NCI-H524 treated with DMSO at 0.1 percent for 48 hours (cell line): ENCODE results near the gene ZNRF4.

Source experiments
- DNase-seq: peaks from one replicate; lab custom pipeline; 2025; lab: John Stamatoyannopoulos, UW

The ZNRF4 gene

DNA sequence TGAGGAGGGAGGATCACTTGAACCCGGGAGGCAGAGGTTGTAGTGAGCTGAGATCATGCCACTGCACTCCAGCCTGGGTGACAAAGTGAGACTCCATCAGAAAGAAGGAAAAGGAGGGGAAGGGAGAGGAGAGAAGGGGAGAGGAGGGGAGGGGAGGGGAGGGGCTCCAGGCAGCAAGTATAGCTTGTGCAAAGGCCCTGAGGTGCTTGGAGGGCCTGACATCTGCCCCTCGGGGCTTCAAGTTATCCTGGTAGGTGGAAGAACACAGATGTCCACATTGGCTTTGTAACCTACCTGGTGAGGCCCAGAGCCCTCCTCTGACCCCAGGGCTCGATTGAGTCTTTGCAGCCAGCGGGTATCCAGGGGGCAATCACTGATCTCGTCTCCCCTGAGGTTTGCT, 11.5 kb upstream of the ZNRF4 start:
- DNase-seq: no peak

DNA sequence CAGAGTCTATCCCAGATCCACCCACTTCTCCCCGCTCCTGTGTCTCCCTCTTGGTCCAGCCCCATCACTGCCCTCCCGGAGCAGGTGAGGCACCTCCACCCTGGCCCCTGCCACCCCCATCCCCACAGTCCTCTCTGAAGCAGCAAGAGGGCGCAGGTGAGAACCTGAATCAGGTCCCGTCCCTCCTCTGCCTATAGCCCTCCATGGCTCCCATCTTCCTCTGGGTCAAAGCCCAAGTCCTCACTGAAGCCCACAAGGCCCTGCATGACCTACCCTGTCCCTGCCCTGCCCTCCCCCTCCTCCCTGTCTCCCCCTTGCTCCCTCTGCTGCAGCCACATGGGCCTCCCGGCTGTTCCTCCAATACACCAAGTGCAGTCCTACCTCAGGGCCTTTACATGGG, 10.8 kb upstream of the ZNRF4 start:
- DNase-seq: no peak

DNA sequence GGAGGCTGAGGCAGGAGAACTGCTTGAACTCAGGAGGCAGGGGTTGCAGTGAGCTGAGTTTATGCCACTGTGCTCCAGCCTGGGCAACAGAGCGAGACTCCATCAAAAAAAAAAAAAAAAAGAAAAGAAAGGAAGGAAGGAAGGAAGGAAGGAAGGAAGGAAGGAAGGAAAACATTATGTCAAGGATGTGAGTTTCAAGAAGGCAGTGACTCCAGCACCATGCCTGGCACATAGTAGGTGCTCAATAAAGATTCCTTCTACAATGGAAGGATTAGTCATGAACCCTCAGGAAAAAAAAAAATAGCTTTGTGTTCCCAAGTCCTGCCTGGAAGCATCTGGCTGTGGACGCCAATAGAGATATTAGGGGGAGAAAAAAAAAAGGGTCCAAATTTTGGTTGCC, 10.1 kb upstream of the ZNRF4 start:
- DNase-seq: no peak

DNA sequence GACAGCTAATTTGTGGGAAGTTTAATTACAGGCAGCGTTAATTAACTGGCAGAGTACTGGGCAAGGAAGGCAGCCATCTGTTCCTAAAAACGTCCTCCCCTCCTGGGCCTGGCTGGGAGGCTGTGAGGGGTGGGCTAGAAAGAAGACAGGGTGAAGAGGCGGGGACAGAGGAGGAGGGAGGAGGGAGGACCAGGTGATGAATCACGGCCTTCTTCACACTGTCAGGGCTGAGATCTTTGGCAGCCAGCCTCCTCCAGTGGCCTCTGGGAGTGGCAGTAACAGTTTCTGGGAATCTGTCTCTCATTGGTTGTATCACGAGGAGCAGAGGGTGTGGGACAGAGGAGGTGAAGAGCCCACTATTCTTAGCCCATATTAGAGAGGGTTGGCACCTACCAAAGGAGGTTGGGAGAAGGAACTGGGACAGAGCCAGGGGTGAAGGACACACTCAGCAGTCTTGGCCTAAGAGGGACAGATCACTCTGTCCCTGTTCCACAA, 9.6 kb upstream of the ZNRF4 start:
- no peak for DNase-seq

DNA sequence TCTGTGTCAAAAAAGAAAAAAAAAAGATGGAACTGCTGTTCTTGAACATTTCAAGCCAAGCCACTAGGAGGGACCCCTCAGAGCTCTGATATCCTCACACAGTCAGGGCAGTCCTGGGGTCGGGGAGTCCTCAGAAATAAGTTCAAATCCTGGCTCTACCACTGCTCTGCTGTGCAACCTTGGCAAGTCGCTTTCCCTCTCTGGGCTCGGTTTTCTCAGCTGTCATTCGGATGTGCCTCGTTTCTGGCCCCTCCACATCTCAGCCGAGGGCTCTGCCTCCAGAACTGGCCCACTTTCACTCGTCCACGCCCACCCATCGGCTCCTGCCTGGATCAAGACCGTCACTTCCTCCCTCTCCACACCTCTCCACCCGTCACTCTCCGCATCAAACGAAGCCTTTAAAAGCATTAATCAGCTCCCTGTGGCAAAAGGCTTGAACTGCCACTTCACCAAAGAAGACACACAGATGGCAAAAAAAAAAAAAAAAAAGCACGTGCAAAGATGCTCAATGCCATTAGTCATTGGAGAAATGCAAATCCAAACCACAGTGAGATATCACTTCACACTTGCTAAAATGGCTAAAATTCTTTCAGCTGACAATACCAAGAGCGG, 7.4 kb upstream of the ZNRF4 start:
- peak; percentile 39 for DNase-seq

DNA sequence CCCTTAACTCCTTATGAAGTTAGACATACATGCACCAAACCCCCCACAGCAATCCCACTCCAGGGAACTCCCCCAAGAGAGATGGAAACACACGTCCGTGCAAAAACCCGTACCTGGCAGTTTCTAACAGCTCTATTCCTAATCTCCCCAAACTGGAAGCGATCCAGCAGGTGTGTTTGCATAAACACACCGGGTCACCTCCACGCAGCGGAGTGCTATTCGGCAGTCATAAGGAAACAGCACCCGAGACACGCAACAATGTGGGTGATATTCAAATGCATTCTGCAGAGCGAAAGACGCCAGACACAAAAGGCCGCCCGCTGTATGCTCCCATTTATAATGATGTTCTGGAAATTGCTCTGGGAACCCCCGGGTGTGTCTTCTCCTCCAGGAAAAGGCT, 6.8 kb upstream of the ZNRF4 start:
- DNase-seq: no peak

DNA sequence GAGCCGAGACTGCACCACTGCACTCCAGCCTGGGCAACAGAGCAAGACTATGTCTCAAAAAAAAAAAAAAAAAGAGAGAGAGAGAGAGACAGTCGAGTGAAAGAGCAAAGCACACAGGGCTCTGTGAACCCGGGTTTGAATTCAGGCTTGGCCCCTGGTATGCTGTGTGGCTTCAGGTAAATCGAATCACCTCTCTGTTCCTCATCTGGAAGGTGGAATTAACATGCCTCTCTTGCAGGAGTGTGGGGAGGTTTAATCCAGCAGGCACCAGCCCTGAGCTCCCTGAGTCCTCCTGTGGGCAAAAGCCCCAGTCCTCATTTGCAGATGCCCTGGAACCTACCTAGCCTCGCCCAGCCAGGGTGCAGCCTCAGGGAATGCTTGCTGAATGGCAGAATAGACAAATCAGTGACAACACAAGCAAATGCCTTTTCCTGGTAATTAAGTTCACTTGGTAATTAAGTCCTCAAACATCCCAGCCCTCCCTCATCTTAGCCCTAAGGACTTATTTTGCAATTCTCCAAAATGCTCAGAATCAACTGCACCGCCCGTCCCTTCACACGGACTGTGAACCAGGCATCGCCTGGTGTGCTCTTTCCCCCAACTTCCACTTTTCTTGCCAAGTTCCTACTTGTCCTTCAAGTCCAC, 4.6 kb upstream of the ZNRF4 start:
- DNase-seq: no peak

DNA sequence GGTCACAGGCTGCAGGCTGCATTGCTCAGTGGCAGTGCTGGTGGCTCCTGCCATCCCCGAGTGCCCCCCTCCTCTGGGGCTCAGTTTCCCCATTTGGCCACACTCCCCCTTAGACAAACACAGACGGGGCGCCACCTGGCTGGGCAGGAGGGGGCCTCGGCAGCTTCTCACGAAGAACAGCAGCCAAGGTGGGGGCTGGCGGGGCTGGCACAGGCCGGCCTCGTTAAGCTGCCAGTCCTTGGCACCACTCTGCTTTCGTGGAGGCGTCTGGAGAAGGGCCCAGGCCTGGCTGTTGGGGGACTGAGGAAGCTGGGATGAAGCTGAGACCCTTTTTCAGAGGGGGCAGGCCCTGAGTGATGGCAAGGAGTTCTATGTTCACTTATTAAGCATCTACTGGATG, 3.7 kb upstream of the ZNRF4 start:
- no peak for DNase-seq

DNA sequence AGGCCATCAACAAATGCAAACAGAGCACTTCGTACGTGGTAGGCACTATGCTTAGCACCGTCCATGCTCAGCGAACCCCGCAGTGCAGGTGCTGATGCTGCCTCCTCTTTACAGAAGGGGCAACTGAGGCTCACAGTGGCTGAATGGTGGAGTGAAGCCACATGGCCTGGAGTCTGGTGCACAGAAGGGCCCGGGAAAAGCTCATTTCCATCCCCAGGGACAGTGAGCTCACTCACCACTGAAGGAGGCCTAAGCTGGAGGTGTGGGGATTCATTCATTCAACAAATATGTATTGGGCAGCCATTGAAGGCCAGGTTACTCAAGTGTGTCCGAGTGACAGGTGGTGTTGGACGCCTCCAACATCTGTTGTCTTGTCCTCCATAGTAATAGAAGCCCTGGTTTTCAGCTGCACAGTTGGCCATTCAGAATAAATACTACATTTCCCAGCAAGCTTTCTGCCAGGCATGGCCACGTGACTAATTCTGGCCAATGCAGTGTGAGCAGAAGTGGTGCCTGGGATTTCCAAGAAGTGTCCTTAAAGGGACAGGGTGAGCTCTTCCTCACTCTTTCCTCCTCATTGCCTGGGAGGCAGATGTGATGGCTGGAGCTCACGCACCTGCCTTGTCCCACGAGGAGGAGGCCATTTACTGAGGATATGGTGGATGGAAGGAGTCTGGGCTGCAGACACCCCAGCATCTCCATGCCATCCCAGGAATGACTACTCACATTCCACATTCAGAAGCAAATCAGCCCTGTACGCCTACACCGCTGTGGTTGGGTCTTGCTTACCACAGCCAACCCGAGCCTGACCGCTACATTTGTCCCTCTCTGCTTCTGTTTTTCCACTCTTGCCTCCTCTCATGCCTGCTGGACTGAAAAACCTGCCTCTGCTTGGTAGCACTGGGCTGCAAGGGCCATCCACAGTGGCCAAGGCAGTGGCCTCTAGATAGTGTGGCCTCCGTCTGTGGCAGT, 2.3 kb upstream of the ZNRF4 start:
- peak; percentile 98 for DNase-seq

DNA sequence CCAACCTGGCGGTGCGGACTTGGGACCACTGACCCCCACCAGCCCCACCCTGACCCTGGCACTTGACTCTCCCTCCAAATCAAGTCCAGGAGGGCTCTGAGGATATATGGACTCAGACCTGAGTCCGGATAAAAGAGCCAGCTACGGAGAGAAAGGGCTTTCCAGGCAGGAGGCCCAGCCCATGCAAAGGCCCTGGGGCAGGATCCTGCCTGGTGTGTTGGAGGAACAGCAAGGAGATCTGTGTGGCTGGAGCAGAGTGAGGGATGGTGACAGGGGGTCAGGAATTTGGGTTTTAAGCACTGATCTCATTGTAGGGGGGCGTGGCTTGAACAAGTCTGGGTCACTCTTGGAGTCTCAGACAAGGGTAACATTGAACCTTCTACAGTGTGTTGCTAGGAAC, 474 bp upstream of the ZNRF4 start:
- no peak for DNase-seq

DNA sequence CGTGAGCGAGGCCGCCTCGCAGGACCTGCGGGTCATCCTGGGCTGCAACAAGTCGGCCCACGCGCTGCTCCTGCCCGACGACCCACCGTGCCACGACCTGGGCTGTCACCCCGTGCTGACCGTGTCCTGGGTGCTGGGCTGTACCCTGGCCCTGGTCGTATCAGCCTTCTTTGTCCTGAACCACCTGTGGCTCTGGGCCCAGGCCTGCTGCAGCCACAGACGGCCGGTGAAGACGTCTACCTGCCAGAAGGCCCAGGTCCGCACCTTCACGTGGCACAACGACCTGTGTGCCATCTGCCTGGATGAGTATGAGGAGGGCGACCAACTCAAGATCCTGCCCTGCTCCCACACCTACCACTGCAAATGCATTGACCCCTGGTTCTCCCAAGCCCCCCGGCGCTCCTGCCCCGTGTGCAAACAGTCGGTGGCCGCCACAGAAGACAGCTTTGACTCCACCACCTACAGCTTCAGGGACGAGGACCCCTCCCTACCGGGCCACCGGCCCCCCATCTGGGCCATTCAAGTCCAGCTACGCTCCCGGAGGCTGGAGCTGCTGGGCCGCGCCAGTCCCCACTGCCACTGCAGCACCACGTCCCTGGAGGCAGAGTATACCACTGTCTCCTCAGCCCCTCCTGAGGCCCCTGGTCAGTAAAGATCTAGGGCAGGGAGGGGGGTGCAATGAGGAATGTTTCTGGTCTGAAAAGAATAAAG, 1.1 kb downstream of the ZNRF4 start:
- DNase-seq: no peak

DNA sequence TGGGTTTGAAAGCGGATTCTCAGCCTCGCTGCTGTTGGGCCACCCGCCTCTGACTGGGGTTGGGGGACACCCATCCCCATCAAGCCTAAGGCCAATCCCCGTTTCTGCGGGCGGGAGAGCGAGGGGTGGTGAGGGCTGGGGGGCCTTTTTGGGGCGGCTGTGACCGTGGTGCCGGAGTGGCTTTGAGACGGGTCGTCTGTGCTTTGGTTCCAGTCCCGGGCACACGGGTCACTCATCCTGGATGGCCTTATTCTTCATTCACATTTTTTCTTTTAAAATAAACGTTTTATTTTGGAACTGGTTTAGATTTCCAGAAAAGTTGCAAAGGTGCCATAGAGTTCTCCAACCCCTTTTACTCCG, 1.6 kb downstream of the ZNRF4 start:
- no peak for DNase-seq

DNA sequence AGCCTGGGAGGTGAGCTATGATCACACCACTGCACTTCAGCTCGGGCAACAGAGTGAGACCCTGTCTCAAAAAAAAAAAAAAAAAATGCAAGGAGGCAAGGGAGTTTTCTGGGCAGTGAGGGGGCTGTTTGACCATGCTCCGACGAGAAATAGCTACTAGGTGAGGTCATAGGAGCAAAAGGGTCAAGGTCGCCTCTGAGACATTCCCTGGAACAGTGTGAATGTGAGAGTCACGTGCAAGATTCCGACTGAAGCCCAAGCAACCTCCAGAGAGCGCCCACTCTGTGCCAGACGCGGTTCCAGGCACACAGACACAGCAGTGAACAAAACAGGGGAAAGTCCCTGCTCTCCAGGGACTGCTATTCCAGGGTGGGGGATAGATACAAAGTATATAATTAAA, 2.5 kb downstream of the ZNRF4 start:
- DNase-seq: no peak

DNA sequence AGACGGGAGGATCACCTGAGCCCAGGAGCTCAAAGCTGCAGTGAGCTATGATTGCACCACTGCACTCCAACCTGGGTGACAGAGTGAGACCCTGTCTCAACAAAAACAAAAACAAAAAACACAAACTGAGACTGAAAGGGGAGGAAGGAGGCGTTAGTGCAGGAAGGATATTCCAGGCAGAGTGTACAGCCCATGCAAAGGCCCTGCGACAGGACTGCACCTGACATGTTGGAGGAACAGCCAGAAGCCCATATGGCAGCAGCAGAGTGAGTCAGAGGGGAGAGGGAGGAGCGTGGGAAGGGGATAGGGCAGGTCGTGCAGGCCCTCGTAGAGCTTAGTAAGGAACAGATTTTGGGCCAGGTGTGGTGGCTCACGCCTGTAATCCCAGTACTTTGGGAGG, 3.2 kb downstream of the ZNRF4 start:
- DNase-seq: peak; percentile 5

DNA sequence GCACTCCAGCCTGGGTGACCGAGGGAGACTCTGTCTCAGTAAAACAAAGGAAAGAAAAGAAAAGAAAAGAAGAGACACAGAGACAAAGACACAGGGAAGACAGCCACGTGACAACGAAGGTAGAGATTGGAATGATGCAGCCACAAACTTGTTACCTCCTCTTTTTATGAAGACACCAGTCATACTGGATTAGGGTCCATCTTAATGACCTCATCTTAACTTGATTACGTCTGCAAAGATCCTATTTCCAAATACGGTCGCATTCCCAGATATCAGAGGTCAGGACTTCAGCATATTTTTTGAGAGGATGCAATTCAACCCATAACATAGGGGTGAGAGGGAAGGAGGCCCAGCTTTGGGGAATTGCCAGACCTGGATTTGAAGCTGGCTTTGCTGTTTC, 4.1 kb downstream of the ZNRF4 start:
- no peak for DNase-seq

DNA sequence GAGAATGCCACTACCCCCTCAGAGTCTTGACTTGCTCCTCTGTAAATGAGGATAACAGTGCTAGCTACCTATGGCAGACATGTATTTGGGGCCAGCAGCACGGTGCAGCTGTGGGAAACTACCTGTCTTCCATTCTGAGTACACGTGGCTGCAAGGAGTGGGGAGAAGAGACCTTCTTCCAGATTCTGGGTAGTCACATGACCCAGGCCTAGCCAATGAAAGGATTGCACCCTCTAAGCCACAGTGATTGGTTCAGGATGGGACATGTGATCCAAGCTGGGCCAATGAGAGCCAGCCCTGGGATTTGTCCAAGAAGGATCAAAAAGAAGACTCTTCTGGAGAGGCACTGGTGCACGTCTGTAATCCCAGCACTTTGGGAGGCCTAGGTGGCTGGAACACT, 5.5 kb downstream of the ZNRF4 start:
- DNase-seq: no peak

DNA sequence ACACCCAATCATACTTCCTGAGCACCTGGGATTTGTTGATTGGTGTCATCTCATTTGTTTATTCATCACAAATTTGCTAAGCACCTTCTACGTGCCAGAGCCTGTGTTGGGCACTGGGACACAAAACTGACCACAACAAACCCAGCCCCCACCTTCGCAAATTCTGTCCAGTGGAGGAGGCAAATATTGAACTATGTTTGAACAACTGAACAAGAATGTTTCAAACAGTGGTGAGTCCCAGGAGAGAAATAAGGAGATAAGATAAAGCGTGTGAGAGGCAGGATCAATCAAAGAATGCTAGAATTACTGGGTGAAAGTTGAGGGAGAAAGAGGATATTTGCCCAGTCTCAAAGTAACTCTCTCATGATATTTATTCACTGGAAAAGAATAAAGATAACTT, 8.7 kb downstream of the ZNRF4 start:
- no peak for DNase-seq

DNA sequence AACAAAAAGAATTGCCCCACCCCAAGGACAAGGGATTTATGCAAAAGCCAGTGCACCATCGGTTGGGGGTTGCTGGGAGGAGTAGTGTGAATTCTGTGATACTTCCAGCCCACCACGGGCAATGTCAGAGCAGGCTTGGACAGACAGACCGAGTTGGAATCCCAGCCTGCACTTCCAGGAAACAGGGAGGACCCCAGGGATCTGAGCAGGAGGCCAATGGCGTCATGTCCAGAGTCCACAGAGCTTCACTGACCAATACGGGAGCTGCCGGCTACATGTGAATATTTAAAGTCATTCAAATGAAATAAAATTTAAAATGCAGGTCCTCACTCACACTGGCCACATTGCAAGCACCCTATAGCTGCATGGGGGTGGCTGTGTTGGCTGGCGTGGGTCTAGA, 10.9 kb downstream of the ZNRF4 start:
- no peak for DNase-seq

DNA sequence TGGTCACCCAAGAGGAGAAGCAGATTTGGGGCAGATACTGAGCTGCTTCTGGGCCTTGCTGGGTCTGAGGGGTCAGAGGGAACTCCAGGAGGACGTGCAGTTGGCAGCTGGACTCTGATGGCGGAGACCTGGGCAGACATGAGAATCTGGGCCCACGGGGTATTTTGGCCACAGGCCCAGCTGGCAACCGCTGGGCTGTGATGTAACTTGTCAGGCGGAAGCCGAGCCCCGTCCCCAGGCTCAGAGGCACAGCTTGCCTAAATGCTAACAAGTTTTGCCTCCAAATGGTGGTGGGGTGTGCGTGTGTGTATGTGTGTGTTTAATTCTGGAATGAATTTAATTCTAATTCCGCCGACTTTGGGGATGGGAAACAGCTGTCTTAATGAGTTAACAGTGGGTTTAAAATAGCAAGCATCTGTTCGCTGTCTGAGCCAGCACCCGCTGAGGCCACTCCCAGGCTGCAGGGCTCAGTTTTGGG, 11.6 kb downstream of the ZNRF4 start:
- DNase-seq: peak; percentile 49

DNA sequence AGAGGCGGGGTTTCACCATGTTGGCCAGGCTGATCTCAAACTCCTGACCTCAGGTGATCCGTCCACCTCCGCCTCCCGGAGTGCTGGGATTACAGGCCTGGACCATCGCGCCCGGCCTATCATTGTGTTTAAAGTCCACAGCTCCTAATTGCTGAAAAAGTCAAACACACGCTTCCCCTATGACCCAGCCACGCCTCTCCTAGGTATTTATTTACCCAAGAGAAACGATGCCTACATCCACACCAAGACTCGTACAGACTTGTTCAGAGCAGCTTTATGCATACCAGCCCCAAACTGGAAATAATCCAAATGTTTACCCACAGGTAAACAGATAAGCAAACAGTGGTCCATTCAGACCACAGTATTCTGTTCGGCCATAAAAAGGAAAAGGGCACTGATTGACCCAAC, 15.1 kb downstream of the ZNRF4 start:
- no peak for DNase-seq

DNA sequence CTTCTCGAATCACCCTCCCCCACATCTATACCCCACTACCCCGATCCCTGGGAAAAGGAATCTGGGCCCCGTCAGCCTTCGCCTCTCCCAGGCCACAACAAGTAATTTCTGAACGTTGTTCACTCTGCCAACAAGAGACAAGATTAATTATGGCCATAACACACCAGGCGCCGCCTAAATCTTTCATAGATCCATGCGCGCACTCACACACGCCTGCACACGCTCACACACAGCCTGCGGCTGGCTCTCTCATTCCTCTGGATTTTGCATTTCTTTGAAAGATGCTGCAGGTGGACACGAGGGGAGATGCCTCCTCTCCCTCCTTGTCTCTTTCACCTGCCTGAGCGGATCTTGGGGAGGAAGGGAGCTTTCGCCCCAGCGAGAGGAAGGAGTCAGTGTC, 17.1 kb downstream of the ZNRF4 start:
- no peak for DNase-seq

DNA sequence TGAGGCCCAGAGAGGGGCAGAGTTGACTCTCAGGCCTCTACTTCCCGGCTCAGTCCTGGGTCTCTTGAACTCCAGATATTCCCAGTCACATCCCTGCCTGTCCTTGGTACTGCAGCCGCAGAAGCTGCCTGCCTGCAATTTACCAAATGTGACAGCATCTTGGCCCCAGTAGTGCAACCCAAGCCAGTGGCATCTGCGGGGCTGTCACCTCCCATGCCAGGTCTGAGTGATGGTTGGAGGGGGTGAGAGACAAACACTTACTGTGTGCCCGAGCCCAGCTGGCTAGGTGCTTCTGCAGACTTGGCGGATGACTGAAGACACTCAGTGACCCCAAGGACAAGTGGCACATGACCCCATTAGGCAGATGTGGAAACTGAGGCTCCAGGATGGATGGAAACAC, 18.4 kb downstream of the ZNRF4 start:
- no peak for DNase-seq
